HUES64 (cell line): ENCODE results near the gene CASP10.
"Not testable (repeated sequence)": the region's sequence is repeated elsewhere in the genome, so short reads cannot be mapped to it uniquely, and the experiment has no call there.

Experiments used
- H3K27ac ChIP-seq: 2 replicates; pipeline ENCODE4 v1.7.0; 2013; ENCODE audit warnings: low read depth, low read length, inconsistent platforms
- H3K27me3 ChIP-seq: 2 replicates; pipeline ENCODE4 v1.6.1; 2013; ENCODE audit warnings: mild to moderate bottlenecking, low read length; ENCODE audit not compliant: insufficient read depth
- H3K36me3 ChIP-seq: 2 replicates; pipeline ENCODE4 v1.6.1; 2013; ENCODE audit warnings: mild to moderate bottlenecking, low read length; ENCODE audit not compliant: insufficient read depth
- H3K4me1 ChIP-seq: 2 replicates; pipeline ENCODE4 v1.6.1; 2013; ENCODE audit warnings: mild to moderate bottlenecking, low read length, moderate library complexity; ENCODE audit not compliant: insufficient read depth
- H3K4me3 ChIP-seq: 2 replicates; pipeline ENCODE4 v1.5.1; 2013; ENCODE audit warnings: mild to moderate bottlenecking, low read length, moderate library complexity
- H3K9ac ChIP-seq: 2 replicates; pipeline ENCODE4 v1.6.1; 2013; ENCODE audit warnings: mild to moderate bottlenecking, low read depth, low read length
- H3K9me3 ChIP-seq: 2 replicates; pipeline ENCODE4 v1.6.1; 2013; ENCODE audit warnings: low read depth, low read length; ENCODE audit not compliant: insufficient read depth
- WGBS: fragments of 150-250, 120-280 bp; methylation state at CpG from one replicate; pipeline ENCODE4 v1.1.7; 2013; ENCODE audit warnings: missing lambda C conversion rate; 5-methylcytosine and 5-hydroxymethylcytosine counted together

The CASP10 gene

GRCh38 chr2:201158111-201158929, 24.6 kb upstream of the CASP10 start:
- H3K4me1 ChIP-seq: peaks cover 5% of the 10 kb centered on the region
- H3K9me3 ChIP-seq: no peaks in the 10 kb centered on the region
- H3K9ac ChIP-seq: peak overlapping the region; percentile 41; the same call in 1 of the 2 replicates
- H3K27ac ChIP-seq: no peak overlapping the region
- H3K4me3 ChIP-seq: no peak overlapping the region
- H3K27me3 ChIP-seq: no peaks in the 10 kb centered on the region
- 63% methylated on average over 3 of the region's 5 CpGs for WGBS
- H3K36me3 ChIP-seq: peaks cover 10% of the 10 kb centered on the region

- no CpG with 5 or more reads among the region's 1 CpG for WGBS
Measured at GRCh38 chr2:201164166-201164565, 18.8 kb upstream of the CASP10 start.

GRCh38 chr2:201167546-201167945, 15.4 kb upstream of the CASP10 start:
- Histone ChIP-seq H3K36me3 (peaks cover 25% of the 10 kb centered on the region), H3K4me1 (no peaks in the 10 kb centered on the region), H3K4me3 (no peak overlapping the region), H3K9ac (no peak overlapping the region), H3K9me3 (peaks cover 8% of the 10 kb centered on the region; the same call in 1 of the 2 replicates), H3K27ac (no peak overlapping the region), H3K27me3 (no peaks in the 10 kb centered on the region)
- WGBS: 92% methylated on average over 3 of the region's 3 CpGs

More at GRCh38 chr2:201164166-201164565, 18.8 kb upstream of the CASP10 start:
- Histone ChIP-seq H3K27ac (no peak overlapping the region), H3K36me3 (peaks cover 27% of the 10 kb centered on the region), H3K27me3 (no peaks in the 10 kb centered on the region), H3K9ac (no peak overlapping the region), H3K4me1 (no peaks in the 10 kb centered on the region), H3K4me3 (no peak overlapping the region), H3K9me3 (peaks cover 8% of the 10 kb centered on the region; the same call in 1 of the 2 replicates)

- not testable (repeated sequence) for H3K4me3 ChIP-seq, H3K4me1 ChIP-seq, H3K9me3 ChIP-seq, H3K9ac ChIP-seq, H3K27ac ChIP-seq, H3K27me3 ChIP-seq
- H3K36me3 ChIP-seq: peaks cover 15% of the 10 kb centered on the region
- WGBS: 86% methylated on average over 1 of the region's 1 CpG
Measured at GRCh38 chr2:201168496-201168895, 14.4 kb upstream of the CASP10 start.

GRCh38 chr2:201171259-201171814, 11.6 kb upstream of the CASP10 start:
- 88% methylated on average over 5 of the region's 6 CpGs for WGBS
- no peaks in the 10 kb centered on the region for H3K36me3 ChIP-seq
- no peak overlapping the region for H3K27ac ChIP-seq
- peaks cover 5% of the 10 kb centered on the region; the same call in 1 of the 2 replicates for H3K4me1 ChIP-seq
- no peak overlapping the region for H3K9ac ChIP-seq
- no peak overlapping the region for H3K4me3 ChIP-seq
- peaks cover 8% of the 10 kb centered on the region; the same call in 1 of the 2 replicates for H3K9me3 ChIP-seq
- no peaks in the 10 kb centered on the region for H3K27me3 ChIP-seq

- Histone ChIP-seq H3K36me3 (no peaks in the 10 kb centered on the region), H3K4me1 (peaks cover 5% of the 10 kb centered on the region; the same call in 1 of the 2 replicates), H3K9me3 (peaks cover 3% of the 10 kb centered on the region; the same call in 1 of the 2 replicates), H3K9ac (no peak overlapping the region), H3K4me3 (no peak overlapping the region), H3K27ac (no peak overlapping the region), H3K27me3 (no peaks in the 10 kb centered on the region)
- WGBS: 88% methylated on average over 2 of the region's 2 CpGs
Measured at GRCh38 chr2:201172279-201172678, 10.7 kb upstream of the CASP10 start.

- Histone ChIP-seq H3K9me3 (peaks cover 16% of the 10 kb centered on the region), H3K9ac (no peak overlapping the region), H3K27me3 (no peaks in the 10 kb centered on the region), H3K36me3 (no peaks in the 10 kb centered on the region), H3K4me1 (peaks cover 5% of the 10 kb centered on the region; the same call in 1 of the 2 replicates), H3K4me3 (no peak overlapping the region), H3K27ac (peak overlapping the region; percentile 50; the same call in 1 of the 2 replicates)
- WGBS: 37% methylated on average over 1 of the region's 1 CpG
Measured at GRCh38 chr2:201174687-201175086, 8.3 kb upstream of the CASP10 start.

- 77% methylated on average over 6 of the region's 6 CpGs for WGBS
- H3K9ac ChIP-seq: no peak overlapping the region
Measured at GRCh38 chr2:201176081-201176481, 6.9 kb upstream of the CASP10 start.

GRCh38 chr2:201180010-201180409, 2.9 kb upstream of the CASP10 start:
- no peak overlapping the region for H3K9ac ChIP-seq
- H3K4me1 ChIP-seq: no peaks in the 10 kb centered on the region
- no peaks in the 10 kb centered on the region for H3K36me3 ChIP-seq
- H3K27me3 ChIP-seq: no peaks in the 10 kb centered on the region
- no peak overlapping the region for H3K27ac ChIP-seq
- peaks cover 16% of the 10 kb centered on the region for H3K9me3 ChIP-seq
- 100% methylated on average over 2 of the region's 3 CpGs for WGBS
- no peak overlapping the region for H3K4me3 ChIP-seq

More at GRCh38 chr2:201176081-201176481, 6.9 kb upstream of the CASP10 start:
- Histone ChIP-seq H3K9me3 (peaks cover 16% of the 10 kb centered on the region), H3K36me3 (no peaks in the 10 kb centered on the region), H3K27me3 (no peaks in the 10 kb centered on the region), H3K4me1 (peaks cover 5% of the 10 kb centered on the region; the same call in 1 of the 2 replicates), H3K4me3 (no peak overlapping the region), H3K27ac (no peak overlapping the region)

- WGBS: 92% methylated on average over 4 of the region's 4 CpGs
- Histone ChIP-seq H3K36me3 (no peaks in the 10 kb centered on the region), H3K27ac (peak overlapping the region; percentile 38), H3K4me3 (peak overlapping the region; percentile 39), H3K9ac (peak overlapping the region; percentile 7; the same call in 1 of the 2 replicates), H3K27me3 (no peaks in the 10 kb centered on the region), H3K9me3 (peaks cover 8% of the 10 kb centered on the region), H3K4me1 (no peaks in the 10 kb centered on the region)
Measured at GRCh38 chr2:201183365-201183727, 405 bp downstream of the CASP10 start.

GRCh38 chr2:201183835-201184234, 894 bp downstream of the CASP10 start:
- not testable (repeated sequence) for H3K9ac ChIP-seq, H3K36me3 ChIP-seq, H3K27ac ChIP-seq, H3K9me3 ChIP-seq, H3K4me3 ChIP-seq, H3K4me1 ChIP-seq, H3K27me3 ChIP-seq
- over 99% methylated on average over 4 of the region's 5 CpGs for WGBS
